T-helper 2 cell (primary cell): ENCODE data around the gene P2RY13.

Source experiments
- DNase-seq, 5 experiments: peaks; one replicate each; pipeline versions ENCODE4 v3.0.0 to v3.0.0-alpha.2; 2012 to 2022

Gene P2RY13

GRCh38 chr3:151289445-151289844 is 39.9 kb downstream of the P2RY13 start:
- DNase-seq, result no peak

GRCh38 chr3:151285940-151286339 is 43.4 kb downstream of the P2RY13 start:
- DNase-seq, result no peak

- DNase-seq, result peak in 1 of 5 experiments; percentile 77
Observed at GRCh38 chr3:151283907-151284461, 45.4 kb downstream of the P2RY13 start.

GRCh38 chr3:151283387-151283786 is 46.0 kb downstream of the P2RY13 start:
- DNase-seq, result peak in 1 of 5 experiments; percentile 7

- DNase-seq, result peak in 2 of 5 experiments; percentile 50 to 79
Observed at GRCh38 chr3:151282921-151283320, 46.4 kb downstream of the P2RY13 start.

- DNase-seq, result no peak
Observed at GRCh38 chr3:151281671-151282324, 47.6 kb downstream of the P2RY13 start.

GRCh38 chr3:151278230-151278629 is 51.1 kb downstream of the P2RY13 start, which contains the start of gene P2RY14:
Gene P2RY14, minus strand, starts transcription at chr3:151278542. Its CDS starts 64,226 bp downstream, at chr3:151214316.
- DNase-seq, result peak in 2 of 5 experiments; percentile 27 to 61

- peak in 3 of 5 experiments; percentile 5 to 76 (median 67) for DNase-seq
Observed at GRCh38 chr3:151276687-151277042, 52.7 kb downstream of the P2RY13 start.
